Activated CD8-positive, alpha-beta memory T cell treated with anti-CD3 and anti-CD28 coated beads, Interleukin-2, amount 50 U/mL, for 48 hours (primary cell): ENCODE data around the gene ALAS1.

ENCODE experiments used
- DNase-seq: peaks from one replicate; pipeline ENCODE4 v3.0.0-alpha.2; 2020

ALAS1 gene

GRCh38 chr3:52256622-52257021 lies 58.7 kb downstream of the ALAS1 start:
- DNase-seq, result no peak

- DNase-seq, result no peak
Observed at GRCh38 chr3:52257911-52258310, 60.0 kb downstream of the ALAS1 start.

- no peak for DNase-seq
Observed at GRCh38 chr3:52259035-52259434, 61.1 kb downstream of the ALAS1 start.

GRCh38 chr3:52259448-52259847 lies 61.5 kb downstream of the ALAS1 start:
- no peak for DNase-seq

- DNase-seq, result no peak
Observed at GRCh38 chr3:52262447-52262846, 64.5 kb downstream of the ALAS1 start.
